Gastrocnemius medialis (tissue), 4 donors: ENCODE measurements around the gene ADAMTS8. TPM values are rescaled to one million over a fixed set of nuclear protein-coding genes. Genes with fewer than 3 reads are reported as not detected.

ENCODE experiments used
- ATAC-seq, 2 donors: fragments of 150-250 bp; one replicate each; pipeline ENCODE4 v1.9.1; 2016
- DNase-seq, 2 donors: peaks; one replicate each; pipeline ENCODE4 v3.0.0-alpha.2; 2019
- H3K27ac ChIP-seq, 4 donors: fragments of 200-600 bp; sonication (generic); 1 replicate in 1 of 4; 2 replicates in 3 of 4; pipeline ENCODE4 v1.5.1; 2016 to 2018; ENCODE audit warnings: mild to moderate bottlenecking in 2 of 4, moderate library complexity in 1 of 4
- H3K27me3 ChIP-seq, 3 donors: fragments of 200-600 bp; sonication (generic) in 2 of 3; 1 replicate in 1 of 3; 2 replicates in 2 of 3; pipeline versions ENCODE4 v1.5.1 to v1.6.0; 2016 to 2019; ENCODE audit warnings: mild to moderate bottlenecking in 1 of 3, moderate library complexity in 1 of 3
- H3K36me3 ChIP-seq, 2 donors: fragments of 200-600 bp; sonication (generic) in 1 of 2; one replicate each; pipeline ENCODE4 v1.5.1; 2017 to 2018
- H3K4me1 ChIP-seq, 2 donors: fragments of 200-600 bp; sonication (generic) in 1 of 2; one replicate each; pipeline ENCODE4 v1.5.1; 2016 to 2017; ENCODE audit warnings: mild to moderate bottlenecking in 2 of 2
- H3K4me3 ChIP-seq, 4 donors: fragments of 200-600 bp; sonication (generic) in 3 of 4; 1 replicate in 1 of 4; 2 replicates in 3 of 4; pipeline ENCODE4 v1.5.1; 2016 to 2019; ENCODE audit warnings: mild to moderate bottlenecking in 2 of 4
- H3K9me3 ChIP-seq, 3 donors: fragments of 200-600 bp; sonication (generic) in 2 of 3; 1 replicate in 1 of 3; 2 replicates in 2 of 3; pipeline ENCODE4 v1.5.1; 2016 to 2019
- CTCF ChIP-seq, 5 experiments: fragments of 450-650 bp in 3 of 5; fragments of 200-600 bp in 2 of 5; sonication (generic) in 2 of 5; IDR thresholded peaks in 4 of 5; conservative IDR thresholded peaks in 1 of 5; 1 replicate in 4 of 5; 2 replicates in 1 of 5; pipeline ENCODE4 v1.5.1; 2016 to 2019; ENCODE audit warnings: antibody characterized with exemption in 5 of 5, mild to moderate bottlenecking in 3 of 5, moderate library complexity in 3 of 5
- POLR2A ChIP-seq, 2 donors: fragments of 450-650 bp; IDR thresholded peaks; one replicate each; pipeline ENCODE4 v1.6.1; 2017; ENCODE audit warnings: antibody characterized with exemption in 2 of 2, mild to moderate bottlenecking in 2 of 2, moderate library complexity in 2 of 2
- in situ Hi-C, 4 donors: fragments of 200-750 bp; cut with MboI; loops; one replicate each; pipeline versions ENCODE4 v1.15.0 to v1.8.0; 2017; ENCODE audit warnings: low sequenced_read_pairs in 4 of 4
- intact Hi-C: fragments of 100-400 bp; cut with DNase I; formaldehyde crosslinking; loops from one replicate; pipeline ENCODE4 v1.15.1; 2023; ENCODE audit warnings: low total_unique reads
- total RNA-seq, 4 donors: library from RNA; depleted of rRNA; stranded (reverse); fragments of >200 nt; gene quantifications; one replicate each; pipeline versions ENCODE4 v1.1.0 to v1.2.3, GENCODE V29; 2016

The ADAMTS8 gene
- total RNA-seq, 4 donors from 2014 or later: 0.26 to 0.46 (median 0.29) TPM; not detected in 1

- H3K36me3 ChIP-seq: no peaks in the 10 kb centered on the region
- H3K9me3 ChIP-seq: no peaks in the 10 kb centered on the region
- no peak overlapping the region for H3K27ac ChIP-seq
- H3K4me3 ChIP-seq: no peak overlapping the region
- ATAC-seq (no peak), DNase-seq (no peak)
- in situ Hi-C loops (loop anchor here in 1 of 4 donors (10.0 kb wide), 1 partner anchor 200 kb away; no protein-coding TSS in a partner anchor), intact Hi-C loops (no loop called here)
- H3K4me1 ChIP-seq: peaks cover 0 to 8% of the 10 kb centered on the region in 2 donors
- H3K27me3 ChIP-seq: peaks cover 0 to 16% (median 0%) of the 10 kb centered on the region in 3 donors
- TF ChIP-seq POLR2A (IDR thresholded peaks at IDR 0.05): no peak
- no peak for TF ChIP-seq CTCF (IDR thresholded peaks at IDR 0.05 in 4 of 5, conservative IDR thresholded peaks at IDR 0.05 in 1 of 5)
These were observed 14.0 kb downstream of the ADAMTS8 start for GRCh38 chr11:130414107-130415080.

- DNase-seq: no peak
- intact Hi-C loops (no loop called here), in situ Hi-C loops (loop anchor here in 1 of 4 donors (10.0 kb wide), 1 partner anchor 199 kb away; no protein-coding TSS in a partner anchor)
These were observed 14.9 kb downstream of the ADAMTS8 start for GRCh38 chr11:130413405-130414106.

GRCh38 chr11:130411223-130411622 is 17.2 kb downstream of the ADAMTS8 start:
- Histone ChIP-seq H3K9me3 (no peaks in the 10 kb centered on the region), H3K36me3 (no peaks in the 10 kb centered on the region), H3K27me3 (peaks cover 0 to 16% (median 0%) of the 10 kb centered on the region in 3 donors), H3K4me3 (no peak overlapping the region), H3K4me1 (no peaks in the 10 kb centered on the region), H3K27ac (no peak overlapping the region)
- ATAC-seq (no peak), DNase-seq (no peak)
- in situ Hi-C loops: loop anchor here in 1 of 4 donors (10.0 kb wide), 1 partner anchor 196 kb away; no protein-coding TSS in a partner anchor
- intact Hi-C loops: no loop called here
- no peak for TF ChIP-seq POLR2A (IDR thresholded peaks at IDR 0.05)

More at GRCh38 chr11:130413405-130414106, 14.9 kb downstream of the ADAMTS8 start:
- peaks cover 0 to 5% of the 10 kb centered on the region in 2 donors for H3K4me1 ChIP-seq
- H3K36me3 ChIP-seq: no peaks in the 10 kb centered on the region
- no peaks in the 10 kb centered on the region for H3K9me3 ChIP-seq
- H3K27me3 ChIP-seq: peaks cover 0 to 16% (median 0%) of the 10 kb centered on the region in 3 donors
- TF ChIP-seq CTCF (IDR thresholded peaks at IDR 0.05 in 4 of 5, conservative IDR thresholded peaks at IDR 0.05 in 1 of 5) (no peak), POLR2A (IDR thresholded peaks at IDR 0.05) (no peak)
- peak; percentile 62 to 64 for ATAC-seq
- no peak overlapping the region for H3K27ac ChIP-seq
- H3K4me3 ChIP-seq: no peak overlapping the region

- TF ChIP-seq CTCF (IDR thresholded peaks at IDR 0.05 in 4 of 5, conservative IDR thresholded peaks at IDR 0.05 in 1 of 5): no peak
- no peak for TF ChIP-seq POLR2A (IDR thresholded peaks at IDR 0.05)
- in situ Hi-C loops (loop anchor here in 1 of 4 donors (10.0 kb wide), 1 partner anchor 195 kb away; no protein-coding TSS in a partner anchor), intact Hi-C loops (no loop called here)
- Histone ChIP-seq H3K4me1 (no peaks in the 10 kb centered on the region), H3K9me3 (no peaks in the 10 kb centered on the region), H3K4me3 (no peak overlapping the region), H3K27me3 (peaks cover 0 to 12% (median 0%) of the 10 kb centered on the region in 3 donors), H3K27ac (no peak overlapping the region), H3K36me3 (no peaks in the 10 kb centered on the region)
- ATAC-seq: no peak
- DNase-seq: no peak
These were observed 18.6 kb downstream of the ADAMTS8 start for GRCh38 chr11:130409594-130410388.
